GM12873 (cell line): ENCODE data around the gene DUSP22.

Experiments used
- TF ChIP-seq, protein P1 (sequence below): IDR thresholded peaks from 2 replicates; pipeline ENCODE4 v1.5.1; 2012; ENCODE audit warnings: low read depth, mild to moderate bottlenecking, moderate library complexity, low read length, control low read depth; ENCODE audit not compliant: insufficient read depth; ENCODE audit errors: missing control alignments

Gene DUSP22

DNA sequence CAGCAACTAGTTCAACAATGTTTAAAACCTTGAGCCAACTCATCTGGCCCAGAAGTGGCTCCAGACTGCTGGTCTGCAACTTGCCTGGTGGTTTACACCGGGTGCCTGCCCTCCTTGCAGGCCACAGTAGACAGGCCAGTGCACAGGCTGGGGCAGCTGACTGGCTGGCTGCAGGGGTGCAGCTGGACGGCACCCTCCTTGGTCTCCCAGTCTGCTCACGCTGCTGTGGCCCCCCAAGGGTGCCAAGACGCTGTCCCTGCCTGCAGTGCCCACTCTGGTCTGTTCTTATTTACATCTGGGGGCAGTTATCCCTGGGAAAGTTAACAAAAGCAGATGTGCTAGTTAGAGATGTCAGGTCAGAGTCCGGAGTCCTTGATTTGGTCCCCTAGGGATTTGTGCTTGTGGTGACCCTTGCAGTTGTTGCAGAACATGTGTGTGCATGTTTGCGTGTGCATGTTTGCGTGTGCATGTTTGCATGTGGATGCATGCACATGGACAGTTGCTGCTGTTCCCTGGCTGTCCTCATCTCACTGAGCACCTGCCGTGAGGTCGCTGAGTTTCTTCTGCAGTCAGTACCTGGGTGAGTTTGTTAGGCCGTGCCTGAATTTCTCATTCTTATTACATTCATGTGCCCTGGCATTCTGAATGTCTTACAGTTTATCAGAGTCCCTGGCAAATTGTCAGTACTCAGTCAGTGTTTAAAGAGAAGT lies 51.1 kb downstream of the DUSP22 start:
- TF ChIP-seq, protein P1, sequence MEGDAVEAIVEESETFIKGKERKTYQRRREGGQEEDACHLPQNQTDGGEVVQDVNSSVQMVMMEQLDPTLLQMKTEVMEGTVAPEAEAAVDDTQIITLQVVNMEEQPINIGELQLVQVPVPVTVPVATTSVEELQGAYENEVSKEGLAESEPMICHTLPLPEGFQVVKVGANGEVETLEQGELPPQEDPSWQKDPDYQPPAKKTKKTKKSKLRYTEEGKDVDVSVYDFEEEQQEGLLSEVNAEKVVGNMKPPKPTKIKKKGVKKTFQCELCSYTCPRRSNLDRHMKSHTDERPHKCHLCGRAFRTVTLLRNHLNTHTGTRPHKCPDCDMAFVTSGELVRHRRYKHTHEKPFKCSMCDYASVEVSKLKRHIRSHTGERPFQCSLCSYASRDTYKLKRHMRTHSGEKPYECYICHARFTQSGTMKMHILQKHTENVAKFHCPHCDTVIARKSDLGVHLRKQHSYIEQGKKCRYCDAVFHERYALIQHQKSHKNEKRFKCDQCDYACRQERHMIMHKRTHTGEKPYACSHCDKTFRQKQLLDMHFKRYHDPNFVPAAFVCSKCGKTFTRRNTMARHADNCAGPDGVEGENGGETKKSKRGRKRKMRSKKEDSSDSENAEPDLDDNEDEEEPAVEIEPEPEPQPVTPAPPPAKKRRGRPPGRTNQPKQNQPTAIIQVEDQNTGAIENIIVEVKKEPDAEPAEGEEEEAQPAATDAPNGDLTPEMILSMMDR = no peak

DNA sequence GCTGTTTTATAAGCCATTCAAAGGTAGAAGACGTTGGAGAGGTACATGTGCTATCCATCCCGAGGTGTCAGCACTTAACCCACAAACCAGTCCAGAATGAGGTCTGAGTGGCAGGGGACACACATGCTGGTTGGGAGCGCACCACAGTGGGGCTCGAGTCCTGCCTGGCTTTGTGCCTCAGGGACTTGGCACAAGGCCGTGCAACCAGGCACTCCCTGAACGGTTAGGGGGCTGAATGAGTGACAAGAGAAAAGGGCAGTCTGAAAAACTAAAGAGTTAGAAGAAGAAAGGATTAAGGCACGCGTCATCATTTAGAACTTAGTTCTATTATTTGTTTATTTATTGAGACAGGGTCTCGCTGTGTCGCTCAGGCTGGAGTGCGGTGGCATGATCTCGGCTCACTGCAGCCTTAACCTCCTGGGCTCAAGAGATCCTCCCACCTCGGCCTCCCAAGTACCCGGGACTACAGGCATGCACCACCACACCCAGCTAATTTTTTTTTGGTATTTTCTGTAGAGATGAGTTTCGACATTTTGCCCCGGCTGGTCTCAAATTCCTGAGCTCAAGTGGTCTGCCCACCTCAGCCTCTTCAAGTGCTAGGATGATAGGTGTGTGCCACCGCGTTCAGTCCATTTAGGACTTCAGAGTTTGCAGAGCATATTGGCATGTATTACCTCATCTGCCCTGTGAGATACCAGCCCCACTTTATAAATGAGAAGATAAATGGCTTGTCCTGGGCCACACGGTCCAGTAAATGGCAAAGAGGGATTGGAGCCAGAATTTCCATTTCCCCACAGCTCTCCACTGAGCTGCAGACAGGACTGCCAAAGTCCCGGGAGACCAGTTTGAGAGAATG lies 51.9 kb downstream of the DUSP22 start:
- TF ChIP-seq, protein P1 = no peak

DNA sequence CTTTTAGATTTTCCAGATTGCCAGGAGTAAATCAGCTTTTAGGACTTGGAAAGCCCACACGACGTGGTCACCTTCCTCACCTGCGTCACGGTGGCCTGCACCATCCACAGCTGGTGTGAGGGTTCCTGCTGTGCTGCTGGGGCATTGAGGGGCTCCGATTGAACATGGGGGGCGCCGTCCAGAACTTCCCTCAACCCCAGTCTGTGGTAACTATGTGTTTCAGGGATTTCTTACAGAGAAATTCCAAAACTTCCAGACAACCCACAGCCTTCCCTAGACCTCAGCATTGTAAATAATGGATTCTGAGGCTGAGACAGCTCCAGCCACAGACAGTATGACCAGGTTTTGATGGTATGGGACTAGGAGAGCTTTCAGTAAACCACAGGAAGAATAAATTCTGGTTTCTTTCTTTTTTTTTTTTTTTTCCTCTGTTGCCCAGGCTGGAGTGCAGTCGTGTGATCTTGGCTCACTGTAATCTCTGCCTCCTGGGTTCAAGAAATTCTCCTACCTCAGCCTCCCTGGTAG lies 52.6 kb downstream of the DUSP22 start:
- TF ChIP-seq, protein P1 = no peak

DNA sequence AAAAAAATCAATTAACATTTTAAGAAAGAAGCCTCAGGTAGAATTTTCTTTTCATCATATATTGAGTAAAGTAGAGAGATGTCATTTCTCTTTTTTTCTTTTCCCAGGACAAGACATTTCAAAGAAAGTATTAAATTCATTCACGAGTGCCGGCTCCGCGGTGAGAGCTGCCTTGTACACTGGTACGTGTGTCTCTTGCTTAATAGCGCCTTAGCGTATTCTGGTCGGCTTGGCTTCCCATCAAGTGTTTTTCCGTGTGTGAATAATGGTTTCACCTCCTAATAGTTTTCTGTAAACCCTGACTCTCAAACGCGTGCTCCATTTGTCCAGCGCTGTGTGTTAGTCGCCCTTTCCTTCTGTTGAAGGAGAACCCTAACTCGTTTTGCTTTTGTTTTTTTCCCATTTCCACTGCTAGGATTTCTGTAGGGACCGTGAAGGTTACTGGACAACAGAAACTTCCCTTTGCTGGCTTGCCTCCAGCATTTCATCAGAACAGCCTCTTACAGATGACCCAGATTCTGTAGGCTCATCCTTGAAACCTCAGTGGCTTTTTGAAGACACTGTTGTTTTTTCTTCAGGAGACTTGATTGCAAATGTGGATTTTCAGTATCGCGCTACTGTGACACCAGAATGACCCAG lies 53.6 kb downstream of the DUSP22 start:
- TF ChIP-seq, protein P1 = no peak

DNA sequence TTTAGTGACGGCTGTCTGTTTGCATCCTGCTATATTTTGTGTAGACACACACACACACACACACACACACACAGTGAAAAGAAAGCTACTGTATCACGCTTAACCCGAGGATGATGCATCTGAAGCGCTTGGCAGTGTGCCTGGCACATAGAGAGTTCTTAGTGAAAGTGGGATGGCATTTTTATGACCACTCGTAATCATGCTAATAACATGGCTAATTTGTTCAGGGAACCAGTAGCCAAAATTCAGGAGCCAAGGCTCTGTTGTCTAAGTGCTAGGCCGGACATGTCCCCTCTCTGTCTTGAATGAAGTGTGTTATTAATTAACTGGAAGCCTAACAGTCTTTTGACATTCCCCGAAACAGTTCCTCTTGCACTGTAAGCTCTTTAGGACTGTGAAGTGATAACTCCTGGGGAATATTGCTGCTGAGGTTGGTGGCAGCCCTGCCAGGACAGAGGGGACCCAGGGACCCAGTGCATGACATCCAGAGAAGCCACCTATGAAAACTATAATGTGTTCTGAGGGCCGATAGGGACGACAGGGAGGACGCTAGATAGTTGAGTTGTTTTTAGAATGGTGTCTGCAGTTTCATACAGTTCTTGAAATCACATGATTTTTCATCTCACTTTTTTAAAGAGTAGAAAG lies 54.2 kb downstream of the DUSP22 start:
- TF ChIP-seq, protein P1 = no peak

DNA sequence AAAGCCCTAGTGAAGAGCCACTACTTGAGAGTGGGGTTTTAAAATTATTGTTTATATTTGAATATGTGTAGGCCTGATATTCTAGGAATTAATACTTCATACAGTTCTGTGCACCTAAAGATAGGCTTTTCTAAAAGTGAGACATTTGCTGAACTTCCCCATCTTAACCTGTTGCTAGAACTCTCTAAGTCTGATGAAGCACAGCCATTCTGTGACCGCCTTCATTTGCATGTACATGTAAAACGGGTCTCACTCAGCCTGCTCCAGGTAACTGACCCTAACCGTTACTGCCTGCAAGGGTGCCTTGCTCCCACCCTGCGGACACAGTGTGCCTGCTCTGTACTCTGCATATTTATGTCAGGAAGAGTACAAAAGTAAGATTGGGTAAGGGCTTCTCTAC lies 54.9 kb downstream of the DUSP22 start:
- TF ChIP-seq, protein P1 = no peak
